Measurements from ENCODE around the gene HMGN4.

HMGN4 gene

GRCh38 chr6:26581164-26581915 lies 43.2 kb downstream of the HMGN4 start:
- TF ChIP-seq TARDBP (IDR thresholded peaks at IDR 0.05) (no peak), PKNOX1 (IDR thresholded peaks at IDR 0.05) (no peak), BHLHE40 (IDR thresholded peaks at IDR 0.05; ENCODE audit: borderline replicate concordance) (no peak), ZNF384 (IDR thresholded peaks at IDR 0.05) (no peak), FOXK2 (IDR thresholded peaks at IDR 0.05) (no peak), FOXA1 (IDR thresholded peaks at IDR 0.05) (no peak)
- ChIA-PET POLR2A (interaction anchor here (1.5 kb wide), 1 partner anchor 14 kb away, joined by 5 read pairs; no protein-coding TSS in a partner anchor), CTCF (interaction anchor here (0.6 to 2.3 kb wide), 2 partner anchors 11 to 240 kb away, joined by 3 to 5 read pairs; no protein-coding TSS in a partner anchor)
- no peak for DNase-seq (ENCODE audit: extremely low spot score)

GRCh38 chr6:26588965-26589364 lies 50.8 kb downstream of the HMGN4 start:
- ChIA-PET CTCF (no interaction called here), POLR2A (no interaction called here)
- DNase-seq (ENCODE audit: extremely low spot score): no peak
- TF ChIP-seq TARDBP (IDR thresholded peaks at IDR 0.05) (no peak), FOXK2 (IDR thresholded peaks at IDR 0.05) (no peak), SP1 (IDR thresholded peaks at IDR 0.05) (no peak), NFRKB (IDR thresholded peaks at IDR 0.05) (no peak), CTBP1 (IDR thresholded peaks at IDR 0.05; ENCODE audit: borderline replicate concordance) (no peak), LEF1 (IDR thresholded peaks at IDR 0.05; ENCODE audit: borderline replicate concordance) (no peak), FOXA1 (IDR thresholded peaks at IDR 0.05) (no peak), BHLHE40 (IDR thresholded peaks at IDR 0.05; ENCODE audit: borderline replicate concordance) (no peak), ARNT (IDR thresholded peaks at IDR 0.05) (no peak), HDGF (IDR thresholded peaks at IDR 0.05; ENCODE audit: borderline replicate concordance) (no peak), L3MBTL2 (conservative IDR thresholded peaks at IDR 0.05) (no peak), ELF4 (IDR thresholded peaks at IDR 0.05) (no peak)

GRCh38 chr6:26592649-26593048 lies 54.5 kb downstream of the HMGN4 start:
- ChIA-PET POLR2A (interaction anchor here (4.6 kb wide), 1 partner anchor 15 kb away, joined by 43 read pairs; no protein-coding TSS in a partner anchor), CTCF (interaction anchor here (1.8 kb wide), 3 partner anchors 10 to 20 kb away, joined by 4 to 5 read pairs (median 5); no protein-coding TSS in a partner anchor)
- TF ChIP-seq BHLHE40 (IDR thresholded peaks at IDR 0.05; ENCODE audit: borderline replicate concordance): no peak
- TF ChIP-seq NFRKB (IDR thresholded peaks at IDR 0.05): no peak
- no peak for TF ChIP-seq SUZ12 (IDR thresholded peaks at IDR 0.05)
- TF ChIP-seq CTBP1 (IDR thresholded peaks at IDR 0.05; ENCODE audit: borderline replicate concordance): no peak
- TF ChIP-seq FOXK2 (IDR thresholded peaks at IDR 0.05): no peak
- no peak for TF ChIP-seq PKNOX1 (IDR thresholded peaks at IDR 0.05)
- no peak for TF ChIP-seq ZNF384 (IDR thresholded peaks at IDR 0.05)
- TF ChIP-seq L3MBTL2 (conservative IDR thresholded peaks at IDR 0.05): no peak
- TF ChIP-seq FOXA1 (IDR thresholded peaks at IDR 0.05): no peak
- TF ChIP-seq ELF4 (IDR thresholded peaks at IDR 0.05): no peak
- no peak for TF ChIP-seq FOXM1 (IDR thresholded peaks at IDR 0.05; ENCODE audit: borderline replicate concordance)
- no peak for TF ChIP-seq LEF1 (IDR thresholded peaks at IDR 0.05; ENCODE audit: borderline replicate concordance)
- no peak for TF ChIP-seq TARDBP (IDR thresholded peaks at IDR 0.05)
- TF ChIP-seq ARNT (IDR thresholded peaks at IDR 0.05): no peak
- no peak for TF ChIP-seq HDGF (IDR thresholded peaks at IDR 0.05; ENCODE audit: borderline replicate concordance)
- no peak for TF ChIP-seq SP1 (IDR thresholded peaks at IDR 0.05)
- DNase-seq (ENCODE audit: extremely low spot score): no peak

GRCh38 chr6:26593278-26594130 lies 55.3 kb downstream of the HMGN4 start:
- POLR2A ChIA-PET: interaction anchor here (0.6 to 4.6 kb wide), 3 partner anchors 16 to 435 kb away, joined by 3 to 43 read pairs (median 3); a partner anchor contains a TSS
- CTCF ChIA-PET: interaction anchor here (1.3 to 3.4 kb wide), 5 partner anchors 11 to 21 kb away, joined by 3 to 27 read pairs (median 5); no protein-coding TSS in a partner anchor
- TF ChIP-seq FOXA1 (IDR thresholded peaks at IDR 0.05) (no peak), BHLHE40 (IDR thresholded peaks at IDR 0.05; ENCODE audit: borderline replicate concordance) (no peak), ARNT (IDR thresholded peaks at IDR 0.05) (no peak), SP1 (IDR thresholded peaks at IDR 0.05) (no peak), CTBP1 (IDR thresholded peaks at IDR 0.05; ENCODE audit: borderline replicate concordance) (no peak)
- no peak for DNase-seq (ENCODE audit: extremely low spot score)

GRCh38 chr6:26594131-26594498 lies 55.9 kb downstream of the HMGN4 start:
- ChIA-PET POLR2A (interaction anchor here (0.6 to 4.6 kb wide), 3 partner anchors 17 to 436 kb away, joined by 3 to 43 read pairs (median 3); a partner anchor contains a TSS), CTCF (interaction anchor here (1.3 to 3.4 kb wide), 4 partner anchors 16 to 252 kb away, joined by 3 to 27 read pairs (median 11); no protein-coding TSS in a partner anchor)
- DNase-seq (ENCODE audit: extremely low spot score): no peak
- TF ChIP-seq LEF1 (IDR thresholded peaks at IDR 0.05; ENCODE audit: borderline replicate concordance) (no peak), TARDBP (IDR thresholded peaks at IDR 0.05) (no peak), FOXM1 (IDR thresholded peaks at IDR 0.05; ENCODE audit: borderline replicate concordance) (no peak), ZNF384 (IDR thresholded peaks at IDR 0.05) (no peak), L3MBTL2 (conservative IDR thresholded peaks at IDR 0.05) (no peak), NFRKB (IDR thresholded peaks at IDR 0.05) (no peak), SUZ12 (IDR thresholded peaks at IDR 0.05) (no peak)
